HepG2 (cell line): ENCODE data around the gene NARF. TPM values are rescaled to one million over a fixed set of nuclear protein-coding genes. Genes with fewer than 3 reads are reported as not detected.

Experiments used
- BRF2 ChIP-seq: sonication (generic); formaldehyde crosslinking; IDR thresholded peaks from 2 replicates; pipeline ENCODE4 v1.8.1; 2022; ENCODE audit warnings: mild to moderate bottlenecking, missing genetic modification reagents
- CAMTA2 ChIP-seq: sonication (generic); formaldehyde crosslinking; IDR thresholded peaks from 2 replicates; pipeline ENCODE4 v1.4.0; 2020; ENCODE audit warnings: mild to moderate bottlenecking, missing genetic modification reagents, borderline replicate concordance
- CBX2 ChIP-seq, 2 experiments: fragments of 200-600 bp in 1 of 2; sonication (generic); formaldehyde crosslinking in 1 of 2; IDR thresholded peaks; 2 replicates each; pipeline versions ENCODE4 v1.7.0 to v1.8.1; 2018 to 2022; ENCODE audit warnings: low read depth in 2 of 2, low read length in 1 of 2, mild to moderate bottlenecking in 1 of 2, missing genetic modification reagents in 1 of 2
- HNRNPL ChIP-seq: fragments of 200-400 bp; formaldehyde crosslinking; IDR thresholded peaks from 2 replicates; pipeline ENCODE4 v1.6.1; 2017; ENCODE audit warnings: mild to moderate bottlenecking, low read depth, low read length
- HOXA9 ChIP-seq: sonication (generic); formaldehyde crosslinking; IDR thresholded peaks from 2 replicates; pipeline ENCODE4 v1.8.1; 2022; ENCODE audit warnings: missing genetic modification reagents, mild to moderate bottlenecking, moderate library complexity, borderline replicate concordance
- IRX3 ChIP-seq: sonication (generic); formaldehyde crosslinking; IDR thresholded peaks from 2 replicates; pipeline ENCODE4 v1.8.1; 2023; ENCODE audit warnings: mild to moderate bottlenecking, low read depth, missing genetic modification reagents, borderline replicate concordance
- JARID2 ChIP-seq: sonication (generic); formaldehyde crosslinking; IDR thresholded peaks from 2 replicates; pipeline ENCODE4 v1.8.1; 2023; ENCODE audit warnings: missing genetic modification reagents, inconsistent platforms; ENCODE audit not compliant: insufficient replicate concordance
- KDM4B ChIP-seq: sonication (generic); formaldehyde crosslinking; IDR thresholded peaks from 2 replicates; pipeline ENCODE4 v1.4.0; 2020; ENCODE audit warnings: missing genetic modification reagents
- KIAA2018 ChIP-seq: sonication (generic); formaldehyde crosslinking; IDR thresholded peaks from 2 replicates; pipeline ENCODE4 v1.5.0; 2020; ENCODE audit warnings: mild to moderate bottlenecking, missing genetic modification reagents, borderline replicate concordance
- MTF1 ChIP-seq: sonication (generic); formaldehyde crosslinking; IDR thresholded peaks from 2 replicates; pipeline ENCODE4 v1.5.0; 2020; ENCODE audit warnings: missing genetic modification reagents
- SNAI1 ChIP-seq: sonication (generic); formaldehyde crosslinking; IDR thresholded peaks from 2 replicates; pipeline ENCODE4 v1.5.0; 2020; ENCODE audit warnings: mild to moderate bottlenecking, missing genetic modification reagents, borderline replicate concordance
- SNAPC2 ChIP-seq: sonication (generic); formaldehyde crosslinking; IDR thresholded peaks from 2 replicates; pipeline ENCODE4 v1.8.1; 2022; ENCODE audit warnings: mild to moderate bottlenecking, missing genetic modification reagents
- ZBTB4 ChIP-seq: sonication (generic); formaldehyde crosslinking; IDR thresholded peaks from 2 replicates; pipeline ENCODE4 v1.4.0; 2020; ENCODE audit warnings: missing genetic modification reagents, mild to moderate bottlenecking, borderline replicate concordance
- ZFP36L2 ChIP-seq: sonication (generic); formaldehyde crosslinking; IDR thresholded peaks from 2 replicates; pipeline ENCODE4 v1.4.0; 2020; ENCODE audit warnings: missing genetic modification reagents
- ZNF17 ChIP-seq: sonication (generic); formaldehyde crosslinking; IDR thresholded peaks from 2 replicates; pipeline ENCODE4 v1.5.0; 2020; ENCODE audit warnings: mild to moderate bottlenecking, missing genetic modification reagents
- ZNF260 ChIP-seq: sonication (generic); formaldehyde crosslinking; IDR thresholded peaks from 2 replicates; pipeline ENCODE4 v1.4.0; 2020; ENCODE audit warnings: missing genetic modification reagents, low read depth, mild to moderate bottlenecking, borderline replicate concordance
- polyA plus RNA-seq, 8 experiments: library from polyadenylated mRNA; depleted of rRNA in 3 of 8; stranded (reverse) in 7 of 8; unstranded in 1 of 8; fragments of >200 nt; fragmentation: Illumina TruSeq in 4 of 8; extraction: Trizol in 4 of 8; gene quantifications; 2 replicates each; pipeline versions ENCODE4 v1.2.1 to v1.2.3, GENCODE V29; 2011 to 2016; ENCODE audit warnings: low read depth in 4 of 8, missing spikeins in 1 of 8, mixed read lengths in 1 of 8; ENCODE audit not compliant: insufficient read depth in 1 of 8
- total RNA-seq, 5 experiments: library from RNA; depleted of rRNA; stranded (reverse); fragments of >200 nt; fragmentation: Illumina TruSeq; extraction: Trizol; gene quantifications; 2 replicates each; pipeline ENCODE4 v1.2.3, GENCODE V29; 2016; ENCODE audit warnings: low read depth in 1 of 5

NARF gene
- total and polyA plus RNA-seq, 2 of the 13 experiments (the other 11 are each of a cell fraction or from before 2014, with no cell fraction given): 61.1 to 144 TPM

GRCh38 chr17:82450357-82451106 lies 8.0 kb upstream of the NARF start, which contains the start of gene CYBC1 (continued):
- TF ChIP-seq MTF1 (CRISPR knock-in tag) (no peak), IRX3 (CRISPR knock-in tag) (peak; percentile 88; the same call in 1 of the 2 replicates), SNAI1 (CRISPR knock-in tag) (no peak), JARID2 (peak; percentile 6), ZBTB4 (CRISPR knock-in tag) (no peak), KDM4B (CRISPR knock-in tag) (no peak), CBX2 (IDR thresholded peaks at IDR 0.05; ENCODE audit: low read depth, low read length) (no peak), CBX2 (CRISPR knock-in tag; IDR thresholded peaks at IDR 0.05; ENCODE audit: low read depth) (no peak), BRF2 (CRISPR knock-in tag) (peak; percentile 95), SNAPC2 (CRISPR knock-in tag) (no peak; the same call in none of the 2 replicates), ZNF17 (CRISPR knock-in tag) (no peak), HOXA9 (no peak; the same call in 1 of the 2 replicates), CAMTA2 (CRISPR knock-in tag) (peak; percentile 50; the same call in 1 of the 2 replicates), ZFP36L2 (CRISPR knock-in tag) (no peak), ZNF260 (CRISPR knock-in tag) (no peak), KIAA2018 (CRISPR knock-in tag) (no peak), HNRNPL (no peak)
